B cell (primary cell): Measurements from ENCODE around the gene KRTAP3-1. TPM values are rescaled to one million over a fixed set of nuclear protein-coding genes. Genes with fewer than 3 reads are reported as not detected.
"Not testable (repeated sequence)": the region's sequence is repeated elsewhere in the genome, so short reads cannot be mapped to it uniquely, and the experiment has no call there.

Source experiments
- ATAC-seq: fragments of 200-7000 bp; cut with Tn5 transposase; one replicate; pipeline ENCODE4 v1.10.0; 2021; ENCODE audit warnings: low read depth, mild to moderate bottlenecking, moderate number of reproducible peaks, moderate library complexity
- CTCF ChIA-PET: fragments of 350-600 bp; sonication (Branson Sonifier 250); formaldehyde crosslinking; loops from one replicate; lab custom pipeline; 2021; ENCODE audit warnings: antibody characterized with exemption, inconsistent platforms; lab: Charles Lee
- POLR2A ChIA-PET: fragments of 350-600 bp; sonication (Branson Sonifier 250); formaldehyde crosslinking; loops from one replicate; lab custom pipeline; 2021; ENCODE audit warnings: antibody characterized with exemption; lab: Charles Lee
- DNase-seq: peaks from one replicate; pipeline ENCODE4 v3.0.0; 2013
- H2AFZ ChIP-seq: 2 replicates; pipeline ENCODE4 v1.6.1; 2012; ENCODE audit warnings: mild to moderate bottlenecking, low read depth, low read length; ENCODE audit not compliant: insufficient read depth, poor library complexity, severe bottlenecking
- H3K27ac ChIP-seq, 2 donors: 1 replicate in 1 of 2; 2 replicates in 1 of 2; pipeline ENCODE4 v1.5.1; 2012 to 2013; ENCODE audit warnings: low read length in 2 of 2, mild to moderate bottlenecking in 2 of 2, moderate library complexity in 1 of 2
- H3K27me3 ChIP-seq, 4 experiments: fragments of 200-600 bp in 1 of 4; sonication (generic) in 1 of 4; replicated peaks in 1 of 4; 1 replicate in 2 of 4; 2 replicates in 2 of 4; pipeline versions ENCODE4 v1.6.1 to v1.7.0; 2013 to 2016; ENCODE audit warnings: low read length in 3 of 4, mild to moderate bottlenecking in 2 of 4, mixed read lengths in 1 of 4, moderate library complexity in 1 of 4; ENCODE audit not compliant: insufficient read depth in 4 of 4, control insufficient read depth in 3 of 4; ENCODE audit errors: control extremely low read depth in 1 of 4
- H3K36me3 ChIP-seq, 2 experiments: replicated peaks in 1 of 2; 1 replicate in 1 of 2; 2 replicates in 1 of 2; pipeline versions ENCODE4 v1.6.1 to v1.7.1; 2013; ENCODE audit warnings: low read length in 1 of 2; ENCODE audit not compliant: insufficient read depth in 2 of 2, control insufficient read depth in 1 of 2; ENCODE audit errors: control extremely low read depth in 1 of 2, extremely low read depth in 1 of 2
- H3K4me1 ChIP-seq, 2 donors: fragments of 200-600 bp in 1 of 2; sonication (generic) in 1 of 2; 1 replicate in 1 of 2; 2 replicates in 1 of 2; pipeline versions ENCODE4 v1.5.1 to v1.6.1; 2013 to 2017; ENCODE audit warnings: low read length in 2 of 2; ENCODE audit not compliant: control insufficient read depth in 2 of 2, insufficient read depth in 2 of 2
- H3K4me2 ChIP-seq: replicated peaks from 2 replicates; pipeline ENCODE3; 2012; ENCODE audit warnings: mild to moderate bottlenecking, low read depth, low read length; ENCODE audit not compliant: poor library complexity, severe bottlenecking
- H3K4me3 ChIP-seq, 5 experiments: fragments of 200-600 bp in 1 of 5; sonication (generic) in 1 of 5; 1 replicate in 3 of 5; 2 replicates in 2 of 5; pipeline versions ENCODE4 v1.5.1 to v1.7.0; 2011 to 2016; ENCODE audit warnings: low read length in 4 of 5, mild to moderate bottlenecking in 4 of 5, low read depth in 2 of 5, control low read depth in 1 of 5, moderate library complexity in 1 of 5; ENCODE audit not compliant: insufficient read depth in 1 of 5; ENCODE audit errors: control extremely low read depth in 1 of 5, extremely low read depth in 1 of 5
- H3K79me2 ChIP-seq: fragments of 200-600 bp; sonication (generic); one replicate; pipeline ENCODE4 v1.6.0; 2016; ENCODE audit warnings: low read length; ENCODE audit not compliant: control insufficient read depth, insufficient read depth
- H3K9ac ChIP-seq: fragments of 200-600 bp; sonication (generic); 2 replicates; pipeline ENCODE4 v1.6.1; 2017; ENCODE audit warnings: mild to moderate bottlenecking, low read length, moderate library complexity
- H3K9me3 ChIP-seq, 3 donors: one replicate each; pipeline versions ENCODE4 v1.6.1 to v1.7.1; 2013; ENCODE audit warnings: low read length in 2 of 3; ENCODE audit not compliant: control insufficient read depth in 2 of 3, insufficient read depth in 1 of 3; ENCODE audit errors: control extremely low read depth in 1 of 3
- H4K20me1 ChIP-seq: 2 replicates; pipeline ENCODE4 v1.6.0; 2012; ENCODE audit warnings: mild to moderate bottlenecking, low read length; ENCODE audit not compliant: insufficient read depth, control insufficient read depth, poor library complexity, severe bottlenecking
- H3K27ac Mint-ChIP-seq: one replicate; pipeline ENCODE4 v1.8.0; 2021; ENCODE audit warnings: mixed read lengths
- H3K27me3 Mint-ChIP-seq: one replicate; pipeline ENCODE4 v1.8.0; 2021; ENCODE audit warnings: mixed read lengths
- H3K4me1 Mint-ChIP-seq: one replicate; pipeline ENCODE4 v1.8.0; 2021; ENCODE audit warnings: mixed read lengths
- H3K4me3 Mint-ChIP-seq: one replicate; pipeline ENCODE4 v1.8.0; 2021; ENCODE audit warnings: mixed read lengths
- H3K9me3 Mint-ChIP-seq: one replicate; pipeline ENCODE4 v1.8.0; 2022; ENCODE audit warnings: mixed read lengths; ENCODE audit not compliant: insufficient read depth
- EZH2 ChIP-seq: IDR thresholded peaks from 2 replicates; pipeline ENCODE4 v1.6.1; 2012; ENCODE audit warnings: borderline replicate concordance, low read depth, mild to moderate bottlenecking, moderate library complexity, low read length; ENCODE audit not compliant: insufficient read depth, poor library complexity, severe bottlenecking
- WGBS: methylation state at CpG from one replicate; pipeline ENCODE4 v1.1.5; 2013; ENCODE audit warnings: missing lambda C conversion rate; ENCODE audit not compliant: insufficient coverage; 5-methylcytosine and 5-hydroxymethylcytosine counted together
- intact Hi-C: fragments of 100-400 bp; cut with micrococcal nuclease; formaldehyde crosslinking; loops from one replicate; pipeline ENCODE4 v1.10.0; 2022
- polyA minus RNA-seq: library from RNA; depleted of rRNA, polyadenylated mRNA; stranded (reverse); fragments of >200 nt; gene quantifications from 2 replicates; pipeline ENCODE4 v1.2.3, GENCODE V29; 2012
- polyA plus RNA-seq: library from polyadenylated mRNA; depleted of rRNA; stranded (reverse); fragments of >200 nt; gene quantifications from 2 replicates; pipeline ENCODE4 v1.2.3, GENCODE V29; 2012
- total RNA-seq, 2 donors: library from RNA; stranded (reverse); fragments of 120-200 nt in 1 of 2; gene quantifications; 1 replicate in 1 of 2; 2 replicates in 1 of 2; pipeline versions ENCODE4 v1.2.3 to v1.2.4, GENCODE V29; 2013 to 2022
- TF ChIP-seq, protein P1 (sequence below): fragments of 200-600 bp; IDR thresholded peaks from one replicate; pipeline ENCODE4 v1.8.0; 2022; ENCODE audit warnings: antibody characterized with exemption, mild to moderate bottlenecking

Gene KRTAP3-1
- total RNA-seq (not detected in 2 replicates), polyA plus RNA-seq (not detected in 2 replicates), polyA minus RNA-seq (not detected in 2 replicates)
- total RNA-seq (2013) = not detected

DNA sequence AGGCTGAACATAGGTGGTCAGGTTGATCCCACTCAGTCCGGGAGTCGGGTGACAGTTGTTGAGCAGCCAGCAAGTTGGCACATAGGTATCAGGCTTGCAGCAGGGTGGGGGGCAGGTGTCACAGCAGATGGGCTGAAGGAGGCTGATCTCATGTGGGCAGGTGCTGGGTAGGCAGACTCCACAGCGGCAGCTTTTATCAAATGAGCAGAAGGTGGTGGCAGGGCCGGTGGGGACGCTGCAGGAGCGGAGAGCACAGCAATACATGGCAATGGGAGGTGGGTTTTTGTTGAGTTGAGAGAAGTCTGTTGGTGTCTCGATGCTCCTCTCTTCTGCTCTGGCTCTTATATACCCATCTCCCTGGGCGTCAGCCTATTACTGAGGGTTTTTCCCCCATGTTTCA is at the start of gene KRTAP3-1:
KRTAP3-1 (minus strand) TSS at position 318 of the 400 bp plus-strand sequence; CDS start at position 264, 54 bp downstream.
- no peak within 1 kb of the TSS for H3K4me3 Mint-ChIP-seq
- peaks cover 20% of the 10 kb centered on the region for H3K27me3 Mint-ChIP-seq
- ChIA-PET CTCF (no interaction called here), POLR2A (no interaction called here)
- no peak within 1 kb of the TSS for H2AFZ ChIP-seq
- intact Hi-C loops = no loop called here
- DNase-seq (no peak), ATAC-seq (no peak)
- H3K27me3 ChIP-seq = no peaks in the 10 kb centered on the region
- H3K27ac ChIP-seq = no peak within 1 kb of the TSS
- TF ChIP-seq EZH2 = no peak
- TF ChIP-seq, protein P1, sequence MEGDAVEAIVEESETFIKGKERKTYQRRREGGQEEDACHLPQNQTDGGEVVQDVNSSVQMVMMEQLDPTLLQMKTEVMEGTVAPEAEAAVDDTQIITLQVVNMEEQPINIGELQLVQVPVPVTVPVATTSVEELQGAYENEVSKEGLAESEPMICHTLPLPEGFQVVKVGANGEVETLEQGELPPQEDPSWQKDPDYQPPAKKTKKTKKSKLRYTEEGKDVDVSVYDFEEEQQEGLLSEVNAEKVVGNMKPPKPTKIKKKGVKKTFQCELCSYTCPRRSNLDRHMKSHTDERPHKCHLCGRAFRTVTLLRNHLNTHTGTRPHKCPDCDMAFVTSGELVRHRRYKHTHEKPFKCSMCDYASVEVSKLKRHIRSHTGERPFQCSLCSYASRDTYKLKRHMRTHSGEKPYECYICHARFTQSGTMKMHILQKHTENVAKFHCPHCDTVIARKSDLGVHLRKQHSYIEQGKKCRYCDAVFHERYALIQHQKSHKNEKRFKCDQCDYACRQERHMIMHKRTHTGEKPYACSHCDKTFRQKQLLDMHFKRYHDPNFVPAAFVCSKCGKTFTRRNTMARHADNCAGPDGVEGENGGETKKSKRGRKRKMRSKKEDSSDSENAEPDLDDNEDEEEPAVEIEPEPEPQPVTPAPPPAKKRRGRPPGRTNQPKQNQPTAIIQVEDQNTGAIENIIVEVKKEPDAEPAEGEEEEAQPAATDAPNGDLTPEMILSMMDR = no peak
- H3K4me3 ChIP-seq = no peak within 1 kb of the TSS
- no peaks in the 10 kb centered on the region for H3K79me2 ChIP-seq
- no peaks in the 10 kb centered on the region for H4K20me1 ChIP-seq
- no peaks in the 10 kb centered on the region for H3K9me3 Mint-ChIP-seq
- H3K4me2 ChIP-seq = no peak within 1 kb of the TSS
- H3K36me3 ChIP-seq = no peaks in the 10 kb centered on the region
- no peak within 1 kb of the TSS for H3K27ac Mint-ChIP-seq
- WGBS = 95% methylated on average over 3 of the region's 8 CpGs
- no peak within 1 kb of the TSS for H3K9ac ChIP-seq
- H3K4me1 ChIP-seq = no peaks in the 10 kb centered on the region
- H3K9me3 ChIP-seq = no peaks in the 10 kb centered on the region
- H3K4me1 Mint-ChIP-seq = no peaks in the 10 kb centered on the region

DNA sequence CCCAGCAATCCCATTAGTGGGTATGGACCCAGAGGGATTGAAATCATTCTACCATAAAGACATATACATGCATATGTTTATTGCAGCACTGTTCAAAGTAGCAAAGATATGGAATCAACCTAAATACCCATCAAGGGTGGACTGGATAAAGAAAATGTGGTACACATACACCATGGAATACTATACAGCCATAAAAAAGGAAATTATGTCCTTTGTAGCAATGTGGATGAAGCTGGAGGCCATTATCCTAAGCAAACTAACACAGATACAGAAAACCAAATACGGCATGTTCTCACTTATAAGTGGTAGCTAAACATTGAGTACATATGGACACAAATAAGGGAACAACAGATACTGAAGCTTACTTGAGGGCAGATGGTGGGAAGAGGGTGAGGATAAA is 48.6 kb upstream of the KRTAP3-1 start:
- ATAC-seq (no peak), DNase-seq (no peak)
- H3K4me2 ChIP-seq = no peak overlapping the region
- CTCF ChIA-PET = no interaction called here
- no peaks in the 10 kb centered on the region for H3K4me1 ChIP-seq
- H3K36me3 ChIP-seq = no peaks in the 10 kb centered on the region
- intact Hi-C loops = no loop called here
- Mint-ChIP-seq H3K27me3 (peaks cover 64% of the 10 kb centered on the region), H3K4me3 (no peak overlapping the region), H3K9me3 (no peaks in the 10 kb centered on the region), H3K4me1 (no peaks in the 10 kb centered on the region), H3K27ac (no peak overlapping the region)
- no peak overlapping the region for H2AFZ ChIP-seq
- H3K9me3 ChIP-seq = peaks cover 0 to 2% (median 1%) of the 10 kb centered on the region in 3 donors
- no peak overlapping the region for H3K4me3 ChIP-seq
- TF ChIP-seq EZH2 = no peak
- TF ChIP-seq, protein P1 = no peak
- H3K79me2 ChIP-seq = no peaks in the 10 kb centered on the region
- H3K9ac ChIP-seq = no peak overlapping the region
- POLR2A ChIA-PET = no interaction called here
- peaks cover 0 to 6% (median 0%) of the 10 kb centered on the region in 4 experiments for H3K27me3 ChIP-seq
- H4K20me1 ChIP-seq = no peaks in the 10 kb centered on the region
- no CpG with 5 or more reads among the region's 1 CpG for WGBS
- no peak overlapping the region for H3K27ac ChIP-seq

DNA sequence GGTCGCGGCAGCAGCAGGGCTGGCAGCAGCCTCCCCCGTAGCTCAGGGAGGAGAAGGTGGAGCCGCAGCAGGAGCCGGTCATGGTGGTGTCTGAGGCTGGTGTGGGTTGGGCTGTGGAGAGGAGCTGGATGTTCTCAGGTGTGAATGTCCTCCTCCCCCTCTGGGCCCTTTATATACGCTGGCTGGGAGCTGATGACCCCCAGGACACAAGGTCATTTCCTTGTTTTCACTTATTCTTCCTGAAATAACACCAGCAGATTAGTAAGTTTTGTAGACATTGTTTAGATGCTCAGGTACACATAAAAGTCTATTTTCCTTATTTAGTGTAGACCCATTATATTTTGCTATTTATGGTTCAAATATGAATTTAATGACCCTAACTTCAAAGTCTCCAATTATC is 46.2 kb upstream of the KRTAP3-1 start, which contains the start of gene KRTAP2-2:
KRTAP2-2 (minus strand) TSS at position 101 of the 400 bp plus-strand sequence; CDS start at position 82, 19 bp downstream.
- intact Hi-C loops, POLR2A ChIA-PET, DNase-seq, H3K4me1 ChIP-seq, H3K9me3 Mint-ChIP-seq, H4K20me1 ChIP-seq, H3K4me3 Mint-ChIP-seq, H2AFZ ChIP-seq, H3K27ac Mint-ChIP-seq, ATAC-seq, H3K4me2 ChIP-seq, H3K36me3 ChIP-seq, H3K9me3 ChIP-seq, CTCF ChIA-PET, H3K27me3 ChIP-seq, H3K27ac ChIP-seq, H3K79me2 ChIP-seq, H3K9ac ChIP-seq, H3K4me1 Mint-ChIP-seq, H3K4me3 ChIP-seq: not testable (repeated sequence)
- peaks cover 53% of the 10 kb centered on the region for H3K27me3 Mint-ChIP-seq
- WGBS = no CpG with 5 or more reads among the region's 6 CpGs
